ENCODE measurements around the gene OR7A10. TPM values are rescaled to one million over a fixed set of nuclear protein-coding genes. Genes with fewer than 3 reads are reported as not detected.

The OR7A10 gene
- total RNA-seq, 1 donor from 2014 or later = not detected

DNA sequence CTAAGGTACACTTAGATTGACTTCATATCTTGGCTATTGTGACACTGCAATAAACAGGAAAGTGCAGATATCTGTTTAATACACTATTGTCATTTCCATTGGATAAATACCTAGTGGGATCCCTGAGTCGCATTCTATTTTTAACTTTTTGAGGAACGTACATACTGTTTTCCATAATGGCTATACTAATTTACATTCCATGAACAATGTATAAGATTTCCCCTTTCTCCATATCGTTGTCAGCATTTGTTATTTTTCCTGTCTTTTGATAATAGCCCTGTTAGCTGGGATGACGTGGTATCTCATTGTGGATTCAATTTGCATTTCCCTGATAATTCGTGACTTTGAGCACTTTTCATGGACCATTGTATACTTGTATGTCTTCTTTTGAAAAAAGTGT is 19.8 kb upstream of the OR7A10 start:
- Mint-ChIP-seq H3K4me1 (no peaks in the 10 kb centered on the region), H3K4me3 (no peak overlapping the region), H3K27ac (ENCODE audit: unreplicated experiment) (no peak overlapping the region), H3K27me3 (ENCODE audit: low read depth) (peaks cover 48% of the 10 kb centered on the region), H3K9me3 (peaks cover 12% of the 10 kb centered on the region), H3K36me3 (ENCODE audit: low read depth) (no peaks in the 10 kb centered on the region)
- TF ChIP-seq CTCF (conservative IDR thresholded peaks at IDR 0.05) = no peak
- no peak for DNase-seq (ENCODE audit: low read depth, low spot score)

DNA sequence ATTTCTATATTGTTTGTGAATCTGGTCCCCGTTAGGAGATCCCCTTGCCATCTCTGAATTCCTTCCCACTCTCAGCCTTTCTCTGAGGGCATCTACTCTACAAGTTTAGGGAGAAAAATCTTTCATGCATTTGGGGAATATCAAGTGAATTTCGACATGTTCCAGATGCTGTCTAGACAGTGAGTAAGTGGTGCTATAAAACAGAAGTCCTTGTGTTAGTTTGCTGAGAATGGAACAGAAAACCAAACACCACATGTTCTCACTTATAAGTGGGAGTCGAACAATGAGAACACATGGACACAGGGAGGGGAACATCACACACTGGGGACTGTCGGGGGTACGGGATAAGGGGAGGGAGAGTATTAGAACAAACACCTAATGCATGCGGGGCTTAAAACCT is 5.1 kb downstream of the OR7A10 start:
- Mint-ChIP-seq H3K27ac (ENCODE audit: unreplicated experiment) (no peak overlapping the region), H3K4me1 (no peaks in the 10 kb centered on the region), H3K36me3 (ENCODE audit: low read depth) (no peaks in the 10 kb centered on the region), H3K4me3 (no peak overlapping the region), H3K9me3 (peaks cover 9% of the 10 kb centered on the region), H3K27me3 (ENCODE audit: low read depth) (peaks cover 38% of the 10 kb centered on the region)
- DNase-seq (ENCODE audit: low read depth, low spot score) = no peak
- no peak for TF ChIP-seq CTCF (conservative IDR thresholded peaks at IDR 0.05)

GRCh38 chr19:14843169-14843568 is 5.6 kb downstream of the OR7A10 start:
- no peak for TF ChIP-seq CTCF (conservative IDR thresholded peaks at IDR 0.05)

GRCh38 chr19:14840206-14840605 is 8.5 kb downstream of the OR7A10 start:
- Mint-ChIP-seq H3K9me3 (peaks cover 7% of the 10 kb centered on the region), H3K36me3 (ENCODE audit: low read depth) (no peaks in the 10 kb centered on the region), H3K27ac (ENCODE audit: unreplicated experiment) (no peak overlapping the region), H3K4me1 (no peaks in the 10 kb centered on the region), H3K27me3 (ENCODE audit: low read depth) (peaks cover 41% of the 10 kb centered on the region), H3K4me3 (no peak overlapping the region)
- no peak for TF ChIP-seq CTCF (conservative IDR thresholded peaks at IDR 0.05)
- no peak for DNase-seq (ENCODE audit: low read depth, low spot score)

More at GRCh38 chr19:14843169-14843568, 5.6 kb downstream of the OR7A10 start:
- no peaks in the 10 kb centered on the region for H3K4me1 Mint-ChIP-seq
- H3K36me3 Mint-ChIP-seq (ENCODE audit: low read depth) = no peaks in the 10 kb centered on the region
- H3K9me3 Mint-ChIP-seq = peaks cover 9% of the 10 kb centered on the region
- peaks cover 34% of the 10 kb centered on the region for H3K27me3 Mint-ChIP-seq (ENCODE audit: low read depth)
- H3K4me3 Mint-ChIP-seq = no peak overlapping the region
- no peak overlapping the region for H3K27ac Mint-ChIP-seq (ENCODE audit: unreplicated experiment)
- DNase-seq (ENCODE audit: low read depth, low spot score) = no peak

DNA sequence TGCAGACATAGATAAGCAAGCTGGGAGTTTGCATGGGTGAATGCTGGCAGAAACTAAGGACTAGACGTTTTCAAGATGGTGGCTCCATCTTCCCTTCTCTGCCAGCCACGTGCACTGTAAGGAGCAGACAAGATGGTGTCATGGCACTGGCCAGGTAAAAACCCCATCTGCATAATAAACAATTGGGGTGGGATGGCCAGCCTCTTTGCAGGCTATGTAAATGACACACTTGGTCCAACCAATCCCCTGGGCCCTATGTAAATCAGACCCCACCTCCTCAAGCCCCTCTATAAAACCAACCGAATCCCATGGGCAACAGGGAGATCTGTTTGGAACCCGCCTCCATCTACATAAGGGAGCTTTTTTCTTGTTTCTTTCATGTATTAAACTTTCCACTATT is 11.3 kb downstream of the OR7A10 start:
- no peak overlapping the region for H3K27ac Mint-ChIP-seq (ENCODE audit: unreplicated experiment)
- TF ChIP-seq CTCF (conservative IDR thresholded peaks at IDR 0.05) = no peak
- no peak for DNase-seq (ENCODE audit: low read depth, low spot score)
- H3K9me3 Mint-ChIP-seq = peaks cover 4% of the 10 kb centered on the region
- peaks cover 30% of the 10 kb centered on the region for H3K27me3 Mint-ChIP-seq (ENCODE audit: low read depth)
- H3K4me3 Mint-ChIP-seq = no peak overlapping the region
- no peaks in the 10 kb centered on the region for H3K4me1 Mint-ChIP-seq
- H3K36me3 Mint-ChIP-seq (ENCODE audit: low read depth) = no peaks in the 10 kb centered on the region

DNA sequence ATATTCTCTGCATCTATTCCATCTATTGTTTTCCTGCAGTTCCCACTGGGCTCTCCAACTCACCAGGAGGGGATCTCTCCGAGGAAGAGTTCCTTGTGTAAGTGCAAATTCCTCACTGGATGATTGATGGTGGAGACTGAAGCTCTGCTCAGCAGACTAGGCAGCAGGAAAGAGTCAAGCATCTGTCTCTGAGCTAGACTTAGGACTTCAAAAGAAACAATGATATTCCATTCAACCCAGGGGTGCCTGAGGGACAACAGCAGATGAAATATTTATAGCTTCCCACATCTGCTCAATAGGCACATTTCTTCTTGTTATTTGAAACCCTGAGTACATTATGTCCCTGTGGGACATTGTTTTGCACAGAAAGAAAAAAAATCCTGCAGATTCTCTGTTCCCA is 13.7 kb downstream of the OR7A10 start, which contains the start of the genes OR7A5 and OR7C1:
TSS of gene OR7A5 (minus strand) at position 175 of the 400 bp plus-strand sequence. CDS start 6,944 bp downstream, outside the sequence.
TSS of gene OR7C1 (minus strand) at position 175 of the 400 bp plus-strand sequence. CDS start 35,049 bp downstream, outside the sequence.
- DNase-seq (ENCODE audit: low read depth, low spot score) = no peak
- no peak for TF ChIP-seq CTCF (conservative IDR thresholded peaks at IDR 0.05)
- peaks cover 3% of the 10 kb centered on the region for H3K9me3 Mint-ChIP-seq

More for the DNA sequence above, 13.7 kb downstream of the OR7A10 start, which contains the start of the genes OR7A5 and OR7C1:
- peaks cover 38% of the 10 kb centered on the region for H3K27me3 Mint-ChIP-seq (ENCODE audit: low read depth)
- no peak within 1 kb of the TSS for H3K27ac Mint-ChIP-seq (ENCODE audit: unreplicated experiment)
- no peak within 1 kb of the TSS for H3K4me3 Mint-ChIP-seq
- H3K4me1 Mint-ChIP-seq = no peaks in the 10 kb centered on the region
- H3K36me3 Mint-ChIP-seq (ENCODE audit: low read depth) = no peaks in the 10 kb centered on the region
